ENCODE measurements around the gene ZBTB46.

ZBTB46 gene

GRCh38 chr20:63698739-63699465 is 132.2 kb downstream of the ZBTB46 start:
- H3K4me3 ChIP-seq (ENCODE audit: low read length), result peak overlapping the region; percentile 55
- H3K9ac ChIP-seq (ENCODE audit: low read depth, low read length), result peak overlapping the region; percentile 68
- H3K4me1 ChIP-seq (ENCODE audit: control insufficient read depth, insufficient read depth, low read length), result peaks cover 40% of the 10 kb centered on the region

GRCh38 chr20:63697868-63698545 is 133.1 kb downstream of the ZBTB46 start:
- peak overlapping the region; percentile 74 for H3K4me2 ChIP-seq (ENCODE audit: low read length)
- H3K36me3 ChIP-seq (ENCODE audit: insufficient read depth, low read length), result peaks cover 31% of the 10 kb centered on the region
- H3K4me3 ChIP-seq (ENCODE audit: low read length), result peak overlapping the region; percentile 58
- H3K27me3 ChIP-seq (ENCODE audit: control insufficient read depth, insufficient read depth, low read length), result no peaks in the 10 kb centered on the region
- H3K4me1 ChIP-seq (ENCODE audit: control insufficient read depth, insufficient read depth, low read length), result peaks cover 40% of the 10 kb centered on the region
- no peaks in the 10 kb centered on the region for H3K9me3 ChIP-seq (replicated peaks; ENCODE audit: low read length)
- H3K9ac ChIP-seq (ENCODE audit: low read depth, low read length), result peak overlapping the region; percentile 28

More at GRCh38 chr20:63698739-63699465, 132.2 kb downstream of the ZBTB46 start:
- H3K4me2 ChIP-seq (ENCODE audit: low read length), result peak overlapping the region; percentile 74
- H3K27me3 ChIP-seq (ENCODE audit: control insufficient read depth, insufficient read depth, low read length), result no peaks in the 10 kb centered on the region
- H3K36me3 ChIP-seq (ENCODE audit: insufficient read depth, low read length), result peaks cover 31% of the 10 kb centered on the region
- no peaks in the 10 kb centered on the region for H3K9me3 ChIP-seq (replicated peaks; ENCODE audit: low read length)

- H3K4me2 ChIP-seq (ENCODE audit: low read length), result peak overlapping the region; percentile 68
- H3K4me1 ChIP-seq (ENCODE audit: control insufficient read depth, insufficient read depth, low read length), result peaks cover 40% of the 10 kb centered on the region
- peak overlapping the region; percentile 9 for H3K9ac ChIP-seq (ENCODE audit: low read depth, low read length)
- H3K27me3 ChIP-seq (ENCODE audit: control insufficient read depth, insufficient read depth, low read length), result no peaks in the 10 kb centered on the region
- no peaks in the 10 kb centered on the region for H3K9me3 ChIP-seq (replicated peaks; ENCODE audit: low read length)
- H3K36me3 ChIP-seq (ENCODE audit: insufficient read depth, low read length), result peaks cover 31% of the 10 kb centered on the region
- peak overlapping the region; percentile 58 for H3K4me3 ChIP-seq (ENCODE audit: low read length)
Measured at GRCh38 chr20:63697357-63697867, 133.7 kb downstream of the ZBTB46 start.

GRCh38 chr20:63696628-63697356 is 134.3 kb downstream of the ZBTB46 start, which contains the start of gene TNFRSF6B:
TNFRSF6B (plus strand) TSS chr20:63696652; CDS start chr20:63696768, 116 bp downstream.
- Histone ChIP-seq H3K9me3 (replicated peaks; ENCODE audit: low read length) (no peaks in the 10 kb centered on the region), H3K9ac (ENCODE audit: low read depth, low read length) (peak within 1 kb of the TSS; percentile 9), H3K4me2 (ENCODE audit: low read length) (peak within 1 kb of the TSS; percentile 68), H3K27me3 (ENCODE audit: control insufficient read depth, insufficient read depth, low read length) (no peaks in the 10 kb centered on the region), H3K4me3 (ENCODE audit: low read length) (peak within 1 kb of the TSS; percentile 58), H3K4me1 (ENCODE audit: control insufficient read depth, insufficient read depth, low read length) (peaks cover 40% of the 10 kb centered on the region), H3K36me3 (ENCODE audit: insufficient read depth, low read length) (peaks cover 33% of the 10 kb centered on the region)

DNA sequence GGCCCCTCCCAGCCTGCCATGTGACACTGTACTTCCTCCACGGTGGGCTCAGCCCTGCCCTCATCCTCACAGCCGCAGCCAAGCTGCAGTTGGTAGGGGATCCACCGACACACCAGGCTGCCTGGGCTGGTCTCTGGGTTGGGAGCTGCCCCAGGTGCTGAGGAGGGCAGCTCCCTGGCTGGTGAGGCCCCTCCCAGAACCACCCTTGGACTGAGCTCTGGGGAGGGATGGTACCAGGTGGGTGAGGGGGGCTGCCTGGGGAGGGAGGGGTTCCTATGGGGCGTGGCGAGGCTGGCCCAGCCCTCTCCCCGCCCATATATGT is 134.8 kb downstream of the ZBTB46 start:
- peak overlapping the region; percentile 68 for H3K4me2 ChIP-seq (ENCODE audit: low read length)
- H3K36me3 ChIP-seq (ENCODE audit: insufficient read depth, low read length), result peaks cover 35% of the 10 kb centered on the region
- H3K4me1 ChIP-seq (ENCODE audit: control insufficient read depth, insufficient read depth, low read length), result peaks cover 40% of the 10 kb centered on the region
- H3K27me3 ChIP-seq (ENCODE audit: control insufficient read depth, insufficient read depth, low read length), result no peaks in the 10 kb centered on the region
- H3K4me3 ChIP-seq (ENCODE audit: low read length), result no peak overlapping the region
- H3K9ac ChIP-seq (ENCODE audit: low read depth, low read length), result no peak overlapping the region
- H3K9me3 ChIP-seq (replicated peaks; ENCODE audit: low read length), result no peaks in the 10 kb centered on the region

DNA sequence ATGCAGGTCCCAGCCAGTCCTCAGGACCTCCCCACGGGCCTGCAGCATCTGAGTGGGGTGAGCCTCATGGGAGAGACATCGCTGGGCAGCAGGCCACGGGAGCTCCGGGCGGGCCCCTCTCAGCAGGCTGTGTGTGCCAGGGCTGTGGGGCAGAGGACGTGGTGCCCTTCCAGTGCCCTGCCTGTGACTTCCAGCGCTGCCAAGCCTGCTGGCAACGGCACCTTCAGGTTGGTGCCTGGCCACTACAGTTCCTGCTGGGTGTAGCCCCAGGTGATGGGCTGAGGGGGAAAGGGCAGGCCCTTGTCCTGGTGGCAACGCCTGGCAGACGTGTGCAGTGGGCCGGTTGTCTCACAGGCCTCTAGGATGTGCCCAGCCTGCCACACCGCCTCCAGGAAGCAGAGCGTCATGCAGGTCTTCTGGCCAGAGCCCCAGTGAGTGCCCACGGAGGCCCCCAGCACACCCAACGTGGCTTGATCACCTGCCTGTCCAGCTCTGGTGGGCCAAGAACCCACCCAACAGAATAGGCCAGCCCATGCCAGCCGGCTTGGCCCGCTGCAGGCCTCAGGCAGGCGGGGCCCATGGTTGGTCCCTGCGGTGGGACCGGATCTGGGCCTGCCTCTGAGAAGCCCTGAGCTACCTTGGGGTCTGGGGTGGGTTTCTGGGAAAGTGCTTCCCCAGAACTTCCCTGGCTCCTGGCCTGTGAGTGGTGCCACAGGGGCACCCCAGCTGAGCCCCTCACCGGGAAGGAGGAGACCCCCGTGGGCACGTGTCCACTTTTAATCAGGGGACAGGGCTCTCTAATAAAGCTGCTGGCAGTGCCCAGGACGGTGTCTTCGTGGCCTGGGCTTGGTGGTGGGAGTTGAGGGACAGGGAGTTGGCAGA is 135.4 kb downstream of the ZBTB46 start:
- H3K36me3 ChIP-seq (ENCODE audit: insufficient read depth, low read length), result peaks cover 35% of the 10 kb centered on the region
- H3K27me3 ChIP-seq (ENCODE audit: control insufficient read depth, insufficient read depth, low read length), result no peaks in the 10 kb centered on the region
- H3K4me1 ChIP-seq (ENCODE audit: control insufficient read depth, insufficient read depth, low read length), result peaks cover 40% of the 10 kb centered on the region
- no peak overlapping the region for H3K4me2 ChIP-seq (ENCODE audit: low read length)
- no peak overlapping the region for H3K4me3 ChIP-seq (ENCODE audit: low read length)
- no peaks in the 10 kb centered on the region for H3K9me3 ChIP-seq (replicated peaks; ENCODE audit: low read length)
- no peak overlapping the region for H3K9ac ChIP-seq (ENCODE audit: low read depth, low read length)

DNA sequence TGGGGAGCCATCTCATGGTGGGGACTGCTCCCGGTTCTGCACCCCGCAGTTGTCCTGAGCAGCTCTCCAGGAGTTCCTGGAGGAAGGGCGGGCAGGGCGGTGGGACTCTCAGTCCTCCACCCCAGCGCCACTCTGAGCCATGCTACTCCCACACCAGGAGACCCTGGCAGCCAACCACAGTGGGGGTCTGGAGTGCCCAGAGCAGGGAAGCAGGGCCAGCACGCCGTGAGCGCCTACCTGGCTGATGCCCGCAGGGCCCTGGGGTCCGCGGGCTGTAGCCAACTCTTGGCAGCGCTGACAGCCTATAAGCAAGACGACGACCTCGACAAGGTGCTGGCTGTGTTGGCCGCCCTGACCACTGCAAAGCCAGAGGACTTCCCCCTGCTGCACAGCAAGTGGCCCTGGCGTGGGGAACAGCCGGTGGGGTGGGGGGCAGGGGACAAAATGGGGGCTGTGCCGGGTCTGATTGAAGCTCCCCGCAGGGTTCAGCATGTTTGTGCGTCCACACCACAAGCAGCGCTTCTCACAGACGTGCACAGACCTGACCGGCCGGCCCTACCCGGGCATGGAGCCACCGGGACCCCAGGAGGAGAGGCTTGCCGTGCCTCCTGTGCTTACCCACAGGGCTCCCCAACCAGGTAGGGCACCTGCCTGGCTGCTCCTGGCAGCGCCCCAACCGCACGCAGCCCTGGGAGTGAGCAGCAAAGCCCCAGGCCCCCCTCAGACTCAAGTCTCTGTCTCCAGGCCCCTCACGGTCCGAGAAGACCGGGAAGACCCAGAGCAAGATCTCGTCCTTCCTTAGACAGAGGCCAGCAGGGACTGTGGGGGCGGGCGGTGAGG is 136.3 kb downstream of the ZBTB46 start:
- H3K36me3 ChIP-seq (ENCODE audit: insufficient read depth, low read length), result peaks cover 29% of the 10 kb centered on the region
- no peak overlapping the region for H3K9ac ChIP-seq (ENCODE audit: low read depth, low read length)
- no peaks in the 10 kb centered on the region for H3K9me3 ChIP-seq (replicated peaks; ENCODE audit: low read length)
- H3K27me3 ChIP-seq (ENCODE audit: control insufficient read depth, insufficient read depth, low read length), result no peaks in the 10 kb centered on the region
- H3K4me3 ChIP-seq (ENCODE audit: low read length), result no peak overlapping the region
- H3K4me2 ChIP-seq (ENCODE audit: low read length), result no peak overlapping the region
- peaks cover 36% of the 10 kb centered on the region for H3K4me1 ChIP-seq (ENCODE audit: control insufficient read depth, insufficient read depth, low read length)

DNA sequence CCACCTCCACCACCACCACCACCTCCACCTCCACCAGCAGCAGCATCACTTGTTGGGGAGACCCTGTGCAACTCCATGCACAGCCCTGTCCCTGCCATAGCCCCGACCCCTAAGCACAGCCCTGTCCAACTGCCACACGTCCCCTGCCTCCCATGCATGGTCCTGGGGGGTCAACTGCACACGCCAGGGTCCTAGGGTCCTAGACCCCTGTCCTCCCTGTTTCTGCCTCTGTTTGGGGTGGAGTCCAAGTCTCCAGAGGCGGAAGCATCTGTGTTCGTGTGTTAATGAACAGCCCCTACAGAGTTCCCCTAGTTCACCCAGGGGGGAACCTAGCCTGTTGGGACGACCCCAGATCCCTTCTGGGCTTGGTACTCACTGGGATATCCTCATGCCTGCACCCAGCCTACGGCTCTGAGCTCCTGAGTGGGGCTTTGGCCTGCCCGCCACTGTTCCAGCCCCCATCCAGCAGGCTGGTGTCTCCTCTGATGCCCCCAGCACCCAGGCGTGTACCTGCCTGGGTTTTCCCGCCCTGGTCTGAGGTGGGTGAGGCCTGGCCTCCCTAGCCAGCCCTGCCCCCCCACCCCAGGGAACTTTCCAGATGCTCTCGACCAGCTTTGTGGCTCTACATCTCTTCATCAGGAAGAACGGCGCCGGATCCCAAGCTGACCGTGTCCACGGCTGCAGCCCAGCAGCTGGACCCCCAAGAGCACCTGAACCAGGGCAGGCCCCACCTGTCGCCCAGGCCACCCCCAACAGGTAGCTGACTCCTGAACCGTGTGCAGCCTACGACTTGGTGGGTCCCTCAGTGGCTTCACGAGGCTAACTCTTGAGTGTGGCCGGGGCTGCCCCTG is 137.1 kb downstream of the ZBTB46 start:
- Histone ChIP-seq H3K27me3 (ENCODE audit: control insufficient read depth, insufficient read depth, low read length) (no peaks in the 10 kb centered on the region), H3K4me1 (ENCODE audit: control insufficient read depth, insufficient read depth, low read length) (peaks cover 28% of the 10 kb centered on the region), H3K4me3 (ENCODE audit: low read length) (no peak overlapping the region), H3K4me2 (ENCODE audit: low read length) (no peak overlapping the region), H3K9ac (ENCODE audit: low read depth, low read length) (no peak overlapping the region), H3K36me3 (ENCODE audit: insufficient read depth, low read length) (peaks cover 28% of the 10 kb centered on the region), H3K9me3 (replicated peaks; ENCODE audit: low read length) (no peaks in the 10 kb centered on the region)
